ENCODE data around the gene DYRK4.

DYRK4 gene

GRCh38 chr12:4610481-4610880 is 48.5 kb downstream of the DYRK4 start:
- in situ Hi-C loops (cut with MboI; ENCODE audit: low sequenced_read_pairs): no loop called here

GRCh38 chr12:4615667-4616066 is 53.7 kb downstream of the DYRK4 start:
- in situ Hi-C loops (cut with MboI; ENCODE audit: low sequenced_read_pairs): no loop called here

GRCh38 chr12:4621511-4621910 is 59.5 kb downstream of the DYRK4 start:
- in situ Hi-C loops (cut with MboI; ENCODE audit: low sequenced_read_pairs): no loop called here

- in situ Hi-C loops (cut with MboI; ENCODE audit: low sequenced_read_pairs): no loop called here
Measured at GRCh38 chr12:4626543-4626942, 64.5 kb downstream of the DYRK4 start.

GRCh38 chr12:4628406-4628805 is 66.4 kb downstream of the DYRK4 start:
- in situ Hi-C loops (cut with MboI; ENCODE audit: low sequenced_read_pairs): no loop called here

- in situ Hi-C loops (cut with MboI; ENCODE audit: low sequenced_read_pairs): no loop called here
Measured at GRCh38 chr12:4630262-4630661, 68.3 kb downstream of the DYRK4 start.

- in situ Hi-C loops (cut with MboI; ENCODE audit: low sequenced_read_pairs): no loop called here
Measured at GRCh38 chr12:4643747-4644146, 81.7 kb downstream of the DYRK4 start.

- in situ Hi-C loops (cut with MboI; ENCODE audit: low sequenced_read_pairs): no loop called here
Measured at GRCh38 chr12:4645023-4645422, 83.0 kb downstream of the DYRK4 start.

GRCh38 chr12:4648104-4648500 is 86.1 kb downstream of the DYRK4 start:
- in situ Hi-C loops (cut with MboI; ENCODE audit: low sequenced_read_pairs): no loop called here

- in situ Hi-C loops (cut with MboI; ENCODE audit: low sequenced_read_pairs): no loop called here
Measured at GRCh38 chr12:4648501-4649357, 86.7 kb downstream of the DYRK4 start, which contains the start of the genes AKAP3 and NDUFA9. TSS of gene AKAP3 (minus strand) at chr12:4649051. CDS start at chr12:4638196, 10,855 bp downstream. TSS of gene NDUFA9 (plus strand) at chr12:4649114. CDS start at chr12:4649127, 13 bp downstream.

GRCh38 chr12:4649358-4649661 is 87.3 kb downstream of the DYRK4 start:
- in situ Hi-C loops (cut with MboI; ENCODE audit: low sequenced_read_pairs): no loop called here

GRCh38 chr12:4653257-4653656 is 91.2 kb downstream of the DYRK4 start:
- in situ Hi-C loops (cut with MboI; ENCODE audit: low sequenced_read_pairs): no loop called here

GRCh38 chr12:4653691-4654090 is 91.7 kb downstream of the DYRK4 start:
- in situ Hi-C loops (cut with MboI; ENCODE audit: low sequenced_read_pairs): no loop called here
